ENCODE measurements around the gene CD300LG. TPM values are rescaled to one million over a fixed set of nuclear protein-coding genes. Genes with fewer than 3 reads are reported as not detected.

Gene CD300LG
- total RNA-seq, result not detected in 2 replicates

GRCh38 chr17:43846963-43847371 is at the start of gene CD300LG:
Gene CD300LG (plus strand): TSS chr17:43847176. CDS start chr17:43847217, 41 bp downstream.

GRCh38 chr17:43832976-43833829 is 13.8 kb upstream of the CD300LG start, which contains the start of gene MPP3:
Gene MPP3 (minus strand): TSS chr17:43833146. CDS start chr17:43831906, 1,240 bp downstream.

GRCh38 chr17:43907425-43907981 is 60.5 kb downstream of the CD300LG start, which contains the start of gene MPP2:
Gene MPP2 (minus strand): TSS chr17:43907536. CDS start chr17:43904460, 3,076 bp downstream.

Other genes starting within 250 kb of the CD300LG start
- under 0.01 and 0.09 TPM in 2 replicates for gene MEOX1, start 185.3 kb upstream of the CD300LG start, total RNA-seq
- gene SOST, start 88.4 kb upstream of the CD300LG start, total RNA-seq, result not detected in 2 replicates
- 38.4 and 59.7 TPM in 2 replicates for gene DUSP3, start 68.2 kb upstream of the CD300LG start, total RNA-seq
- gene CFAP97D1, start 66.7 kb upstream of the CD300LG start, total RNA-seq, result under 0.01 TPM in 2 replicates
- gene MPP3, start 14.0 kb upstream of the CD300LG start, total RNA-seq, result 7.8 and 10.0 TPM in 2 replicates
- 2.0 and 3.0 TPM in 2 replicates for gene MPP2, start 60.4 kb downstream of the CD300LG start, total RNA-seq
- gene PPY, start 95.3 kb downstream of the CD300LG start, total RNA-seq, result not detected in 2 replicates
- gene PYY, start 106.8 kb downstream of the CD300LG start, total RNA-seq, result not detected in 2 replicates
- gene NAGS, start 157.4 kb downstream of the CD300LG start, total RNA-seq, result 0.55 and 0.71 TPM in 2 replicates
- gene TMEM101, start 167.8 kb downstream of the CD300LG start, total RNA-seq, result 93.0 and 101 TPM in 2 replicates
- gene LSM12, start 219.5 kb downstream of the CD300LG start, total RNA-seq, result 23.4 and 26.3 TPM in 2 replicates
- 15.4 and 18.9 TPM in 2 replicates for gene G6PC3, start 223.6 kb downstream of the CD300LG start, total RNA-seq